HCT116 (cell line): ENCODE measurements around the gene LMOD1.

ENCODE experiments used
- ATF3 ChIP-seq: IDR thresholded peaks from 2 replicates; pipeline ENCODE4 v1.6.1; 2012
- CEBPB ChIP-seq: IDR thresholded peaks from 2 replicates; pipeline ENCODE4 v1.6.1; 2012; ENCODE audit warnings: low read depth
- EZH2phosphoT487 ChIP-seq: fragments of 200-600 bp; IDR thresholded peaks from 2 replicates; pipeline ENCODE4 v1.6.1; 2018; ENCODE audit warnings: antibody characterized with exemption, borderline replicate concordance
- FOSL1 ChIP-seq: IDR thresholded peaks from 2 replicates; pipeline ENCODE4 v1.6.1; 2012; ENCODE audit warnings: low read depth
- POLR2A ChIP-seq: IDR thresholded peaks from 2 replicates; pipeline ENCODE4 v1.7.0; 2011; ENCODE audit warnings: borderline replicate concordance; ENCODE audit not compliant: insufficient read depth, insufficient read length; ENCODE audit errors: extremely low read depth
- POLR2AphosphoS5 ChIP-seq: IDR thresholded peaks from 2 replicates; pipeline ENCODE4 v1.6.1; 2011; ENCODE audit warnings: mild to moderate bottlenecking, low read depth, low read length, moderate library complexity
- SP1 ChIP-seq: IDR thresholded peaks from 2 replicates; pipeline ENCODE4 v1.6.1; 2012; ENCODE audit warnings: low read depth
- SRF ChIP-seq: IDR thresholded peaks from 2 replicates; pipeline ENCODE4 v1.6.1; 2012; ENCODE audit warnings: low read depth
- TF ChIP-seq, protein P1 (sequence below), 3 experiments: fragments of 200-600 bp in 1 of 3; sonication (generic) in 1 of 3; IDR thresholded peaks in 2 of 3; conservative IDR thresholded peaks in 1 of 3; 2 replicates each; pipeline ENCODE4 v1.5.1; 2012 to 2017; ENCODE audit warnings: low read depth in 2 of 3, low read length in 2 of 3, antibody characterized with exemption in 1 of 3, borderline replicate concordance in 1 of 3, control low read depth in 1 of 3, mild to moderate bottlenecking in 1 of 3, mixed read lengths in 1 of 3, mixed run types in 1 of 3, moderate library complexity in 1 of 3; ENCODE audit not compliant: insufficient read depth in 1 of 3

- TF ChIP-seq ATF3, result no peak
- TF ChIP-seq, protein P1, sequence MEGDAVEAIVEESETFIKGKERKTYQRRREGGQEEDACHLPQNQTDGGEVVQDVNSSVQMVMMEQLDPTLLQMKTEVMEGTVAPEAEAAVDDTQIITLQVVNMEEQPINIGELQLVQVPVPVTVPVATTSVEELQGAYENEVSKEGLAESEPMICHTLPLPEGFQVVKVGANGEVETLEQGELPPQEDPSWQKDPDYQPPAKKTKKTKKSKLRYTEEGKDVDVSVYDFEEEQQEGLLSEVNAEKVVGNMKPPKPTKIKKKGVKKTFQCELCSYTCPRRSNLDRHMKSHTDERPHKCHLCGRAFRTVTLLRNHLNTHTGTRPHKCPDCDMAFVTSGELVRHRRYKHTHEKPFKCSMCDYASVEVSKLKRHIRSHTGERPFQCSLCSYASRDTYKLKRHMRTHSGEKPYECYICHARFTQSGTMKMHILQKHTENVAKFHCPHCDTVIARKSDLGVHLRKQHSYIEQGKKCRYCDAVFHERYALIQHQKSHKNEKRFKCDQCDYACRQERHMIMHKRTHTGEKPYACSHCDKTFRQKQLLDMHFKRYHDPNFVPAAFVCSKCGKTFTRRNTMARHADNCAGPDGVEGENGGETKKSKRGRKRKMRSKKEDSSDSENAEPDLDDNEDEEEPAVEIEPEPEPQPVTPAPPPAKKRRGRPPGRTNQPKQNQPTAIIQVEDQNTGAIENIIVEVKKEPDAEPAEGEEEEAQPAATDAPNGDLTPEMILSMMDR (IDR thresholded peaks at IDR 0.05 in 2 of 3, conservative IDR thresholded peaks at IDR 0.05 in 1 of 3; ENCODE audit: borderline replicate concordance in 1 of 3, insufficient read depth in 1 of 3, low read depth in 2 of 3, low read length in 2 of 3), result no peak
- no peak for TF ChIP-seq CEBPB
- TF ChIP-seq EZH2phosphoT487, result no peak
- no peak for TF ChIP-seq SRF
- TF ChIP-seq SP1, result no peak
- no peak for TF ChIP-seq POLR2AphosphoS5
- TF ChIP-seq POLR2A, result no peak
- no peak for TF ChIP-seq FOSL1
These were observed 7.8 kb downstream of the LMOD1 start for GRCh38 chr1:201938440-201939035.
